ENCODE results near the gene LKAAEAR1.

Gene LKAAEAR1

GRCh38 chr20:64035933-64036345 is 48.3 kb downstream of the LKAAEAR1 start, which contains the start of gene C20orf204:
C20orf204 (plus strand) TSS chr20:64036182; CDS start chr20:64036324, 142 bp downstream.
- DNase-seq, result no peak

- no peak for DNase-seq
Observed at GRCh38 chr20:64035066-64035932, 48.9 kb downstream of the LKAAEAR1 start.

GRCh38 chr20:64033981-64034493 is 50.2 kb downstream of the LKAAEAR1 start:
- DNase-seq, result no peak
